GM20431 (cell line): ENCODE results near the gene NET1.

Source experiments
- in situ Hi-C: fragments of 300-500 bp; cut with MseI, MboI; formaldehyde crosslinking; loops from one replicate; pipeline ENCODE4 v1.15.0; 2020; ENCODE audit warnings: low sequenced_read_pairs; ENCODE audit not compliant: unreplicated experiment

NET1 gene

GRCh38 chr10:5434017-5434753 is 21.8 kb downstream of the NET1 start:
- in situ Hi-C loops = no loop called here

DNA sequence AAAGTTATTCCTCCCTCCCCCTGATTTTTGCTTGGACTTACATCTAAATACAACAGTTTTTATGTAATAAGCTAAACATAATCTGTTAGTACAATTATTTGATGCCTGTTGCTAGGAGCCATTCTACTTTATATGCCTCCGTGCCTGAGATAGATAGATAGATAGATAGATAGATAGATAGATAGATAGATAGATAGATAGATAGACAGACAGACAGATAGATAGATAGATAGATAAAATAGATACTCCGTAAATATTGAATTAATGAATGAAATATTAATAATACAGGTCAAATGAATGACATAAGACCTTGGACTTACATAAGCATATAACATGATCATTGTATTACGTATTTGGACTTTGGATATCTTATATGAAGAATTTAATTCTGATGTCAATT is 23.0 kb downstream of the NET1 start:
- in situ Hi-C loops = no loop called here

- in situ Hi-C loops = loop anchor here (10.0 kb wide), 1 partner anchor 185 kb away; no protein-coding TSS in a partner anchor
Measured at GRCh38 chr10:5440206-5440605, 27.8 kb downstream of the NET1 start.

- in situ Hi-C loops = loop anchor here (10.0 kb wide), 1 partner anchor 184 kb away; no protein-coding TSS in a partner anchor
Measured at GRCh38 chr10:5441106-5441505, 28.7 kb downstream of the NET1 start.

GRCh38 chr10:5442065-5442989 is 30.0 kb downstream of the NET1 start:
- in situ Hi-C loops = loop anchor here (10.0 kb wide), 1 partner anchor 182 kb away; no protein-coding TSS in a partner anchor

GRCh38 chr10:5442990-5443370 is 30.6 kb downstream of the NET1 start:
- in situ Hi-C loops = loop anchor here (10.0 kb wide), 1 partner anchor 182 kb away; no protein-coding TSS in a partner anchor

DNA sequence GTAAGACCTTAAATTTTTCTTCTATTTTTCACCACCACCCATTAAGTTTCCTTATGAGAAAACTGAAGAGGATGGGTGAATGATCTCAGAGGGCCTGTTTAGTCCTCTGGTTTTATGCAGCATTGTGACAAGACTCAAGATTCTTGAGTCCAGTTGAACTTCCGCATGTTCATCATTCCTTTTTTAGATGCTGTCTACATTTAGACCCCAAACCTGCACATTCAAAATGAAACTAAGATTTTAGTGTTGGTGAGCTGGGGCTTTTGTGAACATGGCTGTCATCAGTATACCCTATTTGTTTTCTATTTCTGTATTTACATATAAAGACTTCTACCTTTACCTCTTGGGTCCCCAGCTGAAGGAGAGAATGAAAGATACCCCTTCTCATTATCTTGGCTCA is 31.1 kb downstream of the NET1 start:
- in situ Hi-C loops = loop anchor here (10.0 kb wide), 1 partner anchor 181 kb away; no protein-coding TSS in a partner anchor

DNA sequence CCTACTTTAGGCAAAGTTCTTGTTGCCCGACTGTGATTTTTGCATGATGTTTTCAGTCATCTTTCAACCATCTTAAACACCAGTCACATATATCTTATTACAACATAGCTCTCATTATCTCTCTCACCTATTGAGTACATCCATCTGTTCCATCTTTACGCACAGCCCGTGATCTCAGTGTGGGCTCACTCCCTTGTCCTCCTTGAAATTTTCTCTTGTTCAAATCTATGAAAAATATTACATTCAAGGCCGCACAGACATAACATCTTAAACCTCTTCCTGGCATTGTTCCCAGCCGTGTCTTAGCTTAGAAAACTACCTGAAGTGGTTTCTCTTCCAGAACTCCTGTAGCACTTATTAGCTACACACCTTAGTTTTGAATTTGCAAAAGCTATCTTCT is 32.6 kb downstream of the NET1 start:
- in situ Hi-C loops = loop anchor here (10.0 kb wide), 1 partner anchor 180 kb away; no protein-coding TSS in a partner anchor

DNA sequence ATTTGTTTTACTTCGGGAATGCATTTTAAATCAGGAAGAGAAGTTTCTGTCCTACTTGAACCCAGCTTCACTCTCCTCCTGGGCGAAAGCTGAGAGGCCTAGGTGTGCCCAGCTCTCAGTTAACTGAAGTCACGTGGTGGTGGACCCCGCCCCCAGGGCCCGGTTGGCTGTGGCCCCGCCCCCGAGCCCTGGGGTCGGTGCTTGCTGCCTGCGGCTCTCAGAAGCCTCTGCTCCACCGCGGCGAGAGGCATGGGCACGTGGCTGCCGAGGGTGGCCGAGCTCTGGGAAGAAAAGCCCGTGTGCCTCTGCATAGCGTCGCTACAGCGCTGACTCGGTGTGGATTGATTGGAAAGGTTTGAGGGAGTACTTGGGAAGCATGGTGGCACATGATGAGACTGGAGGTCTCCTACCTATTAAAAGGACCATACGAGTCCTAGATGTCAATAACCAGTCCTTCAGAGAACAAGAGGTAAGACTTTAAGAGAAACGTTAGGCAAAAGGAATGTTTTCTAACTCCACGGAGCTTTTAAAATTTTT is 34.1 kb downstream of the NET1 start:
- in situ Hi-C loops = loop anchor here (10.0 kb wide), 1 partner anchor 178 kb away; no protein-coding TSS in a partner anchor

DNA sequence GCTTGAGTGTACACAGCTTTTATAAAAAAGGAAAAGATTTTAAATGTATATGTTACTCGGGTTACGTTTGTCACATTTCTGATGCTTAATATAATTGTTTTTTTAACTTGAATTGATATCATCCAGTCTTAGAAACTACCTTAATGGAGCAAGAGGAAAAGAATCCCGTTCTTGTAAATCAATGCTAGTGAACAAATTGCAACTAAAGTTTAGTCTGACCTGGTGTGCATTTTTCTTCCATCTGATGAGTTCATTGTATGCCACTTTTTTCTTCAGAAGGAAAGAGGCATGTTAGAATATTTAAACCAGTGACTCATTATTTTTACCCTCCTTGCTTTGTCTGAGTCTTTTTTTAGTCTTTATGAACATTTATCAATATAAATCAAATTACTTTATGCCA is 34.7 kb downstream of the NET1 start:
- in situ Hi-C loops = loop anchor here (10.0 kb wide), 1 partner anchor 178 kb away; no protein-coding TSS in a partner anchor

- in situ Hi-C loops = loop anchor here (10.0 kb wide), 1 partner anchor 177 kb away; no protein-coding TSS in a partner anchor
Measured at GRCh38 chr10:5447611-5448071, 35.3 kb downstream of the NET1 start.

DNA sequence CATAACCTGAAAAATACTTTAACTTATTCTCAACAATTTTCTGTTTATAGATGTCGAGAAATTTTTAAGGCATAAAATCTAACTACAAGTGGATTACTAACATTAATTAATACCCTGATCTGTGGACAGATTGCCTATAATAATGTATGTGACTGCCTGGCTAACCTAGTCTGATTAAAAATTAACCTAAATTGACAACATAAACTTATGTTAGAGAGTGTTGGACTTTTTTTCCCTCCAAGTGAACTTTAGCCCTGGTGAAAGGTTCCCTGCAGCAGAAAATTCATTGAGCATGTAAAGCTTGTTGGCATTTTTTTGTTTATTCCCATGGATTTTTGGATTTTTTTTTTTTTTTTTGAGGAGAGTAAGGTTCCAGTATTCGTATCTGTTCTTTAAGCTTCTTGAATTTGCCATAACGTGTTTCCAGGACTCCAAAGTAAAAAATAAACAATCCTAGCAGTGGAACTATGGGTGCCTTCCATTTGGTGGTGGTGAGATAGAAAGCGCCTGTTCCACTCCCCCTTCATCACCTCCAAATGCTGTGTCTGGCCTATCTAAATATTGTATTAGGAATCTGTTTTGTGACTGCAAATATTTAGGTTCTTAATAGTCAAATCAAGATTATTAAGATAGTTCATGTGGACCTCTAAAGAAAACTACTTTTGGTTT is 36.1 kb downstream of the NET1 start:
- in situ Hi-C loops = loop anchor here (10.0 kb wide), 1 partner anchor 176 kb away; no protein-coding TSS in a partner anchor

DNA sequence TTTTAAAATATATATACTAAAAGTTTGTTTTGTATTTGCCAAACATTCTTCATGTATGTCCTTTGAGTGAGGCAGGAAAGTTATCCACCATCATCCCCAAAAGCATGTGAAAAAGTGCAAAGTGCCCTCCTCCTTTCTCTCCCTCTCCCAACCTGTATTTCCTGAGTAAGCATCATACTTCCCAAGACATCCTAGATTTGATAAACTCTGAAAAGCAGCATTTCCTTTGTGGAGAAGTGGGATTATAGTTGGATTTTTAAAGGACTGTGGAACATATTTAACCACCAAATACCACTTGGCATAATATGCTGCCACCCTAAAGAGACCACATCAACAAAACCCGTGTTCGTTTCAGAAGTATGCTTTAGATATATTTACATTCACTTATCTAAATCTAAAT is 36.9 kb downstream of the NET1 start:
- in situ Hi-C loops = loop anchor here (10.0 kb wide), 1 partner anchor 176 kb away; no protein-coding TSS in a partner anchor

DNA sequence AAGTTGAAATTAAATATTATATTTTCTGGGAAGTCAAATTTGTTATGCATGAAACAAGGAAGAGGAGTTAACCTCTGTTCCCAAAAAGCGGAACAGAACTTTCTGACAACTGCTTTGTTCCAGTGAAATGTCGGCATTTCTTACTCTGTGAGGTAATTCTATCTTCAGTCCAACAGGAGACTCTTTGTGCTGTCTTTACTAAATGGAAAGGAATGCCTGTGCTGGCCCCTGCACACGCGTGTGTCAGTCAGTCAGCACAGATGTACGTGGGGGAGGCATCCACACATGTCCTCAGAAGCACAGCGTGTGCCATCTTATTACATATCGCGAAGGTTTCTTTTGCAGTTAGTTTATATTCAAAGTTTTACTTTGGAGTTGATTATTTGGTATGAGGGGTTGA is 37.5 kb downstream of the NET1 start:
- in situ Hi-C loops = loop anchor here (10.0 kb wide), 1 partner anchor 175 kb away; no protein-coding TSS in a partner anchor

- in situ Hi-C loops = no loop called here
Measured at GRCh38 chr10:5450605-5451384, 38.4 kb downstream of the NET1 start.

GRCh38 chr10:5453749-5454489 is 41.6 kb downstream of the NET1 start:
- in situ Hi-C loops = no loop called here

DNA sequence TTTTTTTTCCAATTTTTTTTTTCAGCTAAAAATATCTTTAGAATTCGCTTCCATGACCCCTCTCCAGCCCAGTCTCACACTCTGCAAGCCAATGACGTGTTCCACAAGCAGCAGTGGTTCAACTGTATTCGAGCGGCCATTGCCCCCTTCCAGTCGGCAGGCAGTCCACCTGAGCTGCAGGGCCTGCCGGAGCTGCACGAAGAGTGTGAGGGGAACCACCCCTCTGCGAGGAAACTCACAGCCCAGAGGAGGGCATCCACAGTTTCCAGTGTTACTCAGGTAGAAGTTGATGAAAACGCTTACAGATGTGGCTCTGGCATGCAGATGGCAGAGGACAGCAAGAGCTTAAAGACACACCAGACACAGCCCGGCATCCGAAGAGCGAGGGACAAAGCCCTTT is 44.2 kb downstream of the NET1 start:
- in situ Hi-C loops = no loop called here

DNA sequence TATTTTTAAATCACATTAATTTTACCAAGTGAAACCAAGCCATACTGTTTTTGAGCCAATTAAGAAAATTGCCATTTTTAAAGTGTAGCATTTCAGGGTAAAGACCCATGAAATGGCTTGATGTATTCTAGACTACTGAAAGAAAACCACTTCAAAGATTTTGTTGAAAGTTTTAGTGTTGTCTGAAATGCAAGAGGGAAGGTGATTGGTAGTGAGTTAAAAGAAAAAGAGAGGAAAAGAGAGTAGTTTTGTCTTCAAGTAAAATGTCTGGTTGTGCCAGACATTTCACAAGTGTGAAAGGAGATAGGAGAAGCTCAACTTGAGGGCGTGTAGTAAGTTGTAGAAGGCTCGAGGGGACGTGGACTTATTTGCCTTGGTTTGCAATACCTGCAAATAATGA is 45.4 kb downstream of the NET1 start:
- in situ Hi-C loops = no loop called here
